Measurements from ENCODE around the gene GRM3.

The GRM3 gene

GRCh38 chr7:86786376-86786775 is 142.7 kb downstream of the GRM3 start:
- DNase-seq (ENCODE audit: low read depth in 2 of 2) = no peak

GRCh38 chr7:86788948-86789347 is 145.2 kb downstream of the GRM3 start:
- no peak for DNase-seq (ENCODE audit: low read depth in 2 of 2)

GRCh38 chr7:86790383-86790782 is 146.7 kb downstream of the GRM3 start:
- DNase-seq (ENCODE audit: low read depth in 2 of 2) = no peak

- DNase-seq (ENCODE audit: low read depth in 2 of 2) = no peak
Observed at GRCh38 chr7:86792260-86792659, 148.6 kb downstream of the GRM3 start.

- no peak for DNase-seq (ENCODE audit: low read depth in 2 of 2)
Observed at GRCh38 chr7:86793136-86793535, 149.4 kb downstream of the GRM3 start.

GRCh38 chr7:86814661-86815379 is 171.1 kb downstream of the GRM3 start:
- DNase-seq (ENCODE audit: low read depth in 2 of 2) = no peak

- no peak for DNase-seq (ENCODE audit: low read depth in 2 of 2)
Observed at GRCh38 chr7:86815556-86815955, 171.8 kb downstream of the GRM3 start.

GRCh38 chr7:86818903-86819302 is 175.2 kb downstream of the GRM3 start:
- no peak for DNase-seq (ENCODE audit: low read depth in 2 of 2)

GRCh38 chr7:86823769-86824168 is 180.1 kb downstream of the GRM3 start:
- DNase-seq (ENCODE audit: low read depth in 2 of 2) = no peak

GRCh38 chr7:86825264-86825663 is 181.6 kb downstream of the GRM3 start:
- DNase-seq (ENCODE audit: low read depth in 2 of 2) = no peak

- DNase-seq (ENCODE audit: low read depth in 2 of 2) = no peak
Observed at GRCh38 chr7:86826948-86827347, 183.2 kb downstream of the GRM3 start.

- no peak for DNase-seq (ENCODE audit: low read depth in 2 of 2)
Observed at GRCh38 chr7:86833360-86833759, 189.7 kb downstream of the GRM3 start.

- no peak for DNase-seq (ENCODE audit: low read depth in 2 of 2)
Observed at GRCh38 chr7:86837235-86837634, 193.5 kb downstream of the GRM3 start.

- no peak for DNase-seq (ENCODE audit: low read depth in 2 of 2)
Observed at GRCh38 chr7:86844608-86845007, 200.9 kb downstream of the GRM3 start.

GRCh38 chr7:86846494-86847190 is 202.9 kb downstream of the GRM3 start:
- DNase-seq (ENCODE audit: low read depth in 2 of 2) = no peak

GRCh38 chr7:86848226-86848625 is 204.5 kb downstream of the GRM3 start:
- DNase-seq (ENCODE audit: low read depth in 2 of 2) = no peak

GRCh38 chr7:86851566-86851965 is 207.9 kb downstream of the GRM3 start:
- no peak for DNase-seq (ENCODE audit: low read depth in 2 of 2)

GRCh38 chr7:86863452-86863851 is 219.7 kb downstream of the GRM3 start:
- DNase-seq (ENCODE audit: low read depth in 2 of 2) = no peak

GRCh38 chr7:86867163-86867762 is 223.6 kb downstream of the GRM3 start:
- DNase-seq (ENCODE audit: low read depth in 2 of 2) = no peak

GRCh38 chr7:86876146-86876545 is 232.4 kb downstream of the GRM3 start:
- DNase-seq (ENCODE audit: low read depth in 2 of 2) = no peak

- no peak for DNase-seq (ENCODE audit: low read depth in 2 of 2)
Observed at GRCh38 chr7:86884152-86884551, 240.4 kb downstream of the GRM3 start.

- no peak for DNase-seq (ENCODE audit: low read depth in 2 of 2)
Observed at GRCh38 chr7:86889501-86889900, 245.8 kb downstream of the GRM3 start.

- no peak for DNase-seq (ENCODE audit: low read depth in 2 of 2)
Observed at GRCh38 chr7:86898171-86898570, 254.5 kb downstream of the GRM3 start.

Data from stimulated activated CD4-positive, alpha-beta T cell treated with anti-CD3 and anti-CD28 coated beads, Interleukin-1b, Interleukin-23, amount 100 ng/mL, for 4 hours (primary cell).